Measurements from ENCODE around the gene TAX1BP1. TPM values are rescaled to one million over a fixed set of nuclear protein-coding genes. Genes with fewer than 3 reads are reported as not detected.
A peak's percentile ranks its signal among the peaks of the same experiment; 100 is the strongest.

Gene TAX1BP1
- total RNA-seq (10 to 100 TPM; 96.1 to 96.4 TPM), polyA plus RNA-seq (ENCODE audit: insufficient read length in 6 of 6) (100 to 1,000 TPM in 1 of 6 donors, 10 to 100 TPM in 5; 81.0 to 107 (median 94.4) TPM)
- long read RNA-seq, donor 1, transcript TAX1BP1-201 (17 exons, 2,478 nt): major isoform, 12 of 106 reads
- long read RNA-seq, donor 1, partial matches to known transcripts: 93 of 106 reads
- long read RNA-seq, donor 1, other reads (novel, unspliced or antisense): 0 of 106 reads
- long read RNA-seq, donor 2, partial matches to known transcripts: 90 of 102 reads
- long read RNA-seq, donor 2, other reads (novel, unspliced or antisense): 6 of 102 reads
- long read RNA-seq, donor 3, transcript TAX1BP1-201 (17 exons, 2,478 nt): major isoform, 11 of 43 reads
- long read RNA-seq, donor 3, partial matches to known transcripts: 27 of 43 reads
- long read RNA-seq, donor 3, other reads (novel, unspliced or antisense): 0 of 43 reads
- long read RNA-seq, donor 4, transcript TAX1BP1-201 (17 exons, 2,478 nt): major isoform, 6 of 75 reads
- long read RNA-seq, donor 4, partial matches to known transcripts: 66 of 75 reads
- long read RNA-seq, donor 4, other reads (novel, unspliced or antisense): 3 of 75 reads
- long read RNA-seq, donor 5, transcript TAX1BP1-201 (17 exons, 2,478 nt): major isoform, 10 of 55 reads
- long read RNA-seq, donor 5, partial matches to known transcripts: 43 of 55 reads
- long read RNA-seq, donor 5, other reads (novel, unspliced or antisense): 0 of 55 reads
- long read RNA-seq, donor 6, transcript TAX1BP1-201 (17 exons, 2,478 nt): major isoform, 17 of 64 reads
- long read RNA-seq, donor 6, partial matches to known transcripts: 44 of 64 reads
- long read RNA-seq, donor 6, other reads (novel, unspliced or antisense): 0 of 64 reads
- long read RNA-seq, donor 7, transcript TAX1BP1-201 (17 exons, 2,478 nt): major isoform, 14 of 17 reads
- long read RNA-seq, donor 7, partial matches to known transcripts: 0 of 17 reads
- long read RNA-seq, donor 7, other reads (novel, unspliced or antisense): 0 of 17 reads
- long read RNA-seq, donor 8, transcript TAX1BP1-201 (17 exons, 2,478 nt): major isoform, 17 of 47 reads
- long read RNA-seq, donor 8, partial matches to known transcripts: 30 of 47 reads
- long read RNA-seq, donor 8, other reads (novel, unspliced or antisense): 0 of 47 reads
- long read RNA-seq, donor 9: 0 reads
- long read RNA-seq, donor 10, partial matches to known transcripts: 38 of 43 reads
- long read RNA-seq, donor 10, other reads (novel, unspliced or antisense): 4 of 43 reads
- long read RNA-seq, donor 11, transcript TAX1BP1-201 (17 exons, 2,478 nt): major isoform, 12 of 113 reads
- long read RNA-seq, donor 11, transcript TAX1BP1-202 (17 exons, 2,892 nt): minor isoform, 6 of 113 reads
- long read RNA-seq, donor 11, partial matches to known transcripts: 94 of 113 reads
- long read RNA-seq, donor 11, other reads (novel, unspliced or antisense): 0 of 113 reads
- long read RNA-seq, donor 12, transcript TAX1BP1-201 (17 exons, 2,478 nt): major isoform, 8 of 53 reads
- long read RNA-seq, donor 12, partial matches to known transcripts: 42 of 53 reads
- long read RNA-seq, donor 12, other reads (novel, unspliced or antisense): 0 of 53 reads

DNA sequence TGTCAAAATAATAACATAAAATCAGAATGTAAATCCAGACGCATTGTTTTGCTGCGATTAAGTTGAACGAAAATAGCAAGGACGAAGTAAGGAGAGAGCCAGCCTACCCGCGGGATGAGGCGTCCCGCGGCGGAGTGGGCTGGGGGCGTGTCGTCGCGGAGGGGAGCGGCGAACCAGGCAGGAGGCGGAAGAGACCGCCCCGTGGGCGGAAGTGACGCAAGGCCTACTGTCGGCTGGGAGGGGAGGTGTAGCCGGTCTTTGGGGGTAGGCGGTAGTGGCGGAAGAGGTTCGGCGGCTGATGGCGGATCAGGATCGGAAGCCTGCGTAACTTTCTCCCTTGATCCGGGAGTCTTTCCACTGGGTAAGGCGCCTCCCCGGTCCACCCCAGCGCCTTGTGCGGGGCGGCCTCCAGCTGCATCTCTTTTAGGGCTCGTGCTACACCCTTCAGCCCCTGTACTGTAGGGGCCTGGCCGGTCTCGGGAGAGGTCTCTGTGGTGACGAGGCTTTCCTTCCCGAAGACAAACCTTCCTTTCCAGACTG lies at the start of gene TAX1BP1:
Gene TAX1BP1, plus strand, starts transcription at position 254 of the 540 bp plus-strand sequence. CDS start 8,363 bp downstream, outside the sequence.
- no peaks in the 10 kb centered on the region for H3K36me3 ChIP-seq
- no peaks in the 10 kb centered on the region for H3K27me3 ChIP-seq
- peak within 1 kb of the TSS; percentile 98 to 99 for H3K4me3 ChIP-seq
- H3K9me3 ChIP-seq: no peaks in the 10 kb centered on the region
- DNase-seq (peak; percentile 94 to 99 (median 98)), ATAC-seq (peak; percentile 98)
- intact Hi-C loops (cut with DNase I): no loop called here
- no peak for TF ChIP-seq CTCF (IDR thresholded peaks at IDR 0.05)
- peaks cover 8 to 42% of the 10 kb centered on the region in 2 donors for H3K4me1 ChIP-seq
- H3K27ac ChIP-seq: peak within 1 kb of the TSS; percentile 98 to 99

- ATAC-seq: no peak
- H3K9me3 ChIP-seq: no peaks in the 10 kb centered on the region
- intact Hi-C loops (cut with DNase I): no loop called here
These were observed 49.3 kb upstream of the TAX1BP1 start for GRCh38 chr7:27690649-27691048.

DNA sequence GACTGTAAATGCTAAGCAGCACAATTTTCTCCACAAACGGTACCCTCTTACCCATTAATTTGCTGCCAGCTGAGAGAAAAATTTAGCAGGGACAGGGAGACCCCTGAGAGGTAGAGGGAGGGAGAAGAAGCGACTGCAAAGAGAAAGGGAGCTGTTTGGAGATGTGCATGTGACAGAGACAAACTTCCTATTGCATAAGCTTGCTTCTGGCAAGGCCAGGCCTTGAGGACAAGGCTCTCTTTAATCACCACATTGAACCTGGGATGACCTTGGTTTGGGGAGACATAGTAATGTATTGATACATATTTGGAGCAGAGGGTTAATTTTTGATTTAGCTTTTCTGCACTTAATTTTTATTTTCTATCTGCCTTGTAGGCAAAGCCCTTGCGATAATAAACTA lies 46.2 kb upstream of the TAX1BP1 start:
- Histone ChIP-seq H3K9me3 (no peaks in the 10 kb centered on the region), H3K27me3 (no peaks in the 10 kb centered on the region), H3K4me1 (peaks cover 0 to 21% of the 10 kb centered on the region in 2 donors), H3K36me3 (no peaks in the 10 kb centered on the region), H3K27ac (no peak overlapping the region), H3K4me3 (no peak overlapping the region)
- intact Hi-C loops (cut with DNase I): no loop called here
- DNase-seq (no peak), ATAC-seq (peak; percentile 41)
- no peak for TF ChIP-seq CTCF (IDR thresholded peaks at IDR 0.05)

More at GRCh38 chr7:27690649-27691048, 49.3 kb upstream of the TAX1BP1 start:
- peaks cover 0 to 5% of the 10 kb centered on the region in 2 donors for H3K4me1 ChIP-seq
- TF ChIP-seq CTCF (IDR thresholded peaks at IDR 0.05): no peak
- no peaks in the 10 kb centered on the region for H3K36me3 ChIP-seq
- H3K27ac ChIP-seq: no peak overlapping the region
- H3K4me3 ChIP-seq: no peak overlapping the region
- no peaks in the 10 kb centered on the region for H3K27me3 ChIP-seq
- DNase-seq: no peak

DNA sequence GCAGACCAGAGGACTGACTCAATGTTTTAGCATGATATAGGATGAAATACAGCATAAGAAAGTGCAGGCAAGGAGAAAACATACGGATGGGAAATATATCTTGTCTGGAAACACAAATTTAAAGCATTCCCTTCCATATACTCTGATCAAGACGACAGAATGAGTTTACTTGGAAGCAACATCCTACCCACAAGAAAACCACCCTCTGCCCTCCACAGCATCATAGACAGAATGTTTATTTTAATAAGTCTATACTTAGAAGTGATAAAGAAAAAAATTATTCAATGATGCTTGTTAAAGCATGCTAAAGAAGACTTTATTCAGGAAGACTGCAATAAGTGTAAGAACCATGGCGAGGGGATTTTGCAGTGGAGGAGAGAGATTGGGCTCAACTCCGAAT lies 44.9 kb upstream of the TAX1BP1 start:
- intact Hi-C loops (cut with DNase I): no loop called here
- H3K4me1 ChIP-seq: peaks cover 0 to 24% of the 10 kb centered on the region in 2 donors
- DNase-seq (no peak), ATAC-seq (no peak)
- H3K27me3 ChIP-seq: no peaks in the 10 kb centered on the region
- no peak overlapping the region for H3K4me3 ChIP-seq
- no peaks in the 10 kb centered on the region for H3K9me3 ChIP-seq
- H3K27ac ChIP-seq: no peak overlapping the region
- no peaks in the 10 kb centered on the region for H3K36me3 ChIP-seq
- TF ChIP-seq CTCF (IDR thresholded peaks at IDR 0.05): no peak
